Islet precursor cell (in vitro differentiated cells): ENCODE measurements around the gene NRDE2.
A peak's percentile ranks its signal among the peaks of the same experiment; 100 is the strongest.

Experiments
- DNase-seq: peaks from one replicate; pipeline ENCODE4 v3.0.0-alpha.2; 2018

NRDE2 gene

DNA sequence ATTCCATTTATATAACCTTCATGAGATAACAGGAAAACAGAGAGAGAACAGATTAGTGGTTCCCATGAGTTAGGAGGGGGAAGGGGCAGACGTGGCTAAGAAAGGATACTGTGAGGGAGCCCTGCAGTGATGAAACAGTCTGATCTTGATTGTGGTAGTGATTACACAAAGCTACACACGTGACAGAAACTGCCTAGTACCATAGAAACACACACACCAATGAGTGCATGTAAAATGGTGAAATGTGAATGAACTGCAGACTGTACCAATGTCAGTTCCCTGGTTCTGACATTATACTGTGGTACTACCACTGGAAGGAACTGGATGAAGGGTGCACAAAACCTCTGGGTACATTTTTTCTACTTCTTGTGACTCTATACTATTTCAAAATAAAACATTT is 36.9 kb downstream of the NRDE2 start:
- DNase-seq = no peak

DNA sequence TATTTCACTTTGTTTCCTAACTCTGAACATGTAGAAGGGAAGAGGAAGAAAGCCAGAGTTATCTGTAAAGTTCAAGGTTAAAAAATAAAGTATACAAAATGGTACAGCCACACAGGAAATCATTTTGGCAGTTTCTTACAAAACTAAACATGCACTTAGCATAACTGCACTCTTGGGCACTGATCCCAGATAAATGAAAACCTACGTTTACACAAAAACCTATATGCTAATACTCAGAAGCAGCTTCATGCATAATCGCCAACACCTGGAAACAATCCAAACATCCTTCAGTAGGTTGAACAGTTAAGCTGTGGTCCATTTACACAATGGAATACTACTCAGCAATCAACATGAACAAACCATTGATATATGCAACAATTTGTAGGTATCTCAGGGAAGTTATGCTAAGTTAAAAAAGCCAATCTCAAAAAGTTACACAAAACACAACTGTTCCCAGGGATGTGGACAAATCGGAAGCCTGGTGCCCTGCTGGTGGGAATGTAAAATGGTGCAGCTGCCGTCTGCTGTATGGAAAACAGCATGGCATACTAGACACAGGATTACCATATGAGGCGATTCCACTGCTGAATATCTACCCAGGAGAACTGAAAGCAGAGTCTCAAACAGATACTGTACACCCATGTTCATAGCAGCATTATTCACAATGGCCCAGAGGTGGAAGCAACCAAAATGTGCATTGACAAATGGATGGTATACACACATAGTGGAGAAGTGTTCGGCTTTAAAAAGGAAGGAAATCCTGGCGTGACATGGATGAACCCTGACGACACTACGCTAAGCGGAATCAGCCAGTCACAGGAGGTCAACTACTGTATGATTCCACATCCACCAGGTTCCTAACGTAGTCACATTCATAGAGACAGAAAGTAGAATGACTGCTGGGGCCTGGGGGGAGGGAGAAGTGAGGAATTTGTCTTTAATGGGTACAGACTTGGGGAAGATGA is 37.7 kb downstream of the NRDE2 start:
- DNase-seq = no peak

DNA sequence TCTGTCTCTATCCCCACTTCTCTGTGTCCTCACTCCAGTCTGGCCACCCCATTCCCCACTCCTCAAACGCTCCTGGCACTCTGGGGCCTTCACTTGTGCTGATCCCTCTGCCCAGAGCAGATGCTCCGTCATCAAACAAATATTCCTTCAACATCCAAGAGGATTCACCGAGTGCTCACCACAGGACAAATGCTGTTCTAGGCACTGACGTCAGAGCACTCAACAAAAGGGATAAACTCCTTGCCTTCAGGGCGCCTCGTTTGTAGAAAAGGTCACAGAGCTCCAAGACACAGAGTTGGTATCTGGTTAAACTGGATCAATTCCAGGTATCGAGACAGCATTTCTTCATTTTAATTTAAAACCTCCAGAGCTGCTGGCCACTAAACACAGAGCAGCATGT is 40.0 kb downstream of the NRDE2 start:
- DNase-seq = peak; percentile 68

DNA sequence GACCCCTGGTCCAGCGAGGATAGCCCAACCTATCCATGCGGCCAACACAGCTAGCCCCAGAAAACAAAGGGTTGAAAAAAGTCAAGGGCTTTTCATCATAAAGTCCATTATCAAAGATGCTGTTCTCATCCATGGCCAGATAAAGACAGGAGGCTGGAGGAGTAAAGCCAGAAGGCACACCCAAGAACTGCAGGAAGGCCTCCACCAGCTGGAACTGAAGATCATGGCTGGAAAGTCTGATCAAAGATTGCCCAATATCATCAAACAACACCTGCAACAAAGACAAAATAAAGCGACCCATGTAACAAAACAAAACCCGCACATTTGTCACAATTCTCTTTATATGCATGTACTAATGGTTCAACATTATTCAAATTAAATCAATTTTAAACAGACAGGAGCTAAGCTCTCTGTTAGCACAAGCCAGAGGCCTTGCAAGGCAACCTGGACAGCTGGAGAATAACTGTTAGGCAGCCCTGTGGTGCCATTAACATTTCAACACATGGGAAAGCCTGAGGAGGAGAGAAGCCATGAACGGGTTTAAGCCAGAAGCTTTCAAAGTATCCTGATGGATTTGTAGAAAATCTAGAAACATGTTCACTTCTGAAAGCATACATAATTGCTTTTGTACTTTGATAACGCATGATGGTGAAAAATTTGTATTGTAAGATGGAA is 41.3 kb downstream of the NRDE2 start:
- peak; percentile 12 for DNase-seq

DNA sequence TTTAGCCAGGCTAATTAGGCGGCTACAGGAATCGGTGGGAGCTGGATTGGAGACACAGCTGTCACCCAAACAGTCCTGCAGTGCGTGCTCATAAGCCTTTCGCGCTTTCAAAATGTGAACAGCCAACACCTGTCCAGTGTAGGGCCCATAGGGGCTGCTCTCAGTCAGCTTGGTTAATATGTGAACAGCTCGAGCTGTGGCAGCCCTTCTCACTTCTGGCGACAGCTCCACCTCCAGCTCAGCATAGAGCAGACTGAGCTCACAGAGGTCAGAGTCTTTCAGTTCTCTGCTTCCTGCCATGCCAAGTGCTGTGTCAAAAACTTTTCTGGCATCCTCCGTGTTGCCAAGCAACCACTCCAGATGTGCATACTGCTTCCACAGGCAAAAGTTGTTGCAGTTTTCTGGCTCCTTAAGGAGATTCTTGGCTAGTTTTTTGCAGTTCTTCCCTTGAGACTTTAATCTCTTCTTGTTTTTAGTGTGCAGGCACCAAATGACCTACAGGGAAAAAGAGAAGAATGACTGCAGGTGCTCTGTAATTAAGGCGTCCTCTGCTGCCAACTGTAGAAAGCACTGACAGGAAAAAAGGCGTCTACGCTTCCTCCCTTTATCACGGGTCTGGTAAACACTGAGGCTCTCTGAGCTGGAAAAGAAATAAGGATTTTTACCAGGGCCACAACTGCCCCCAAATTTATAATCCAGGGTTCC is 42.9 kb downstream of the NRDE2 start:
- DNase-seq = no peak

DNA sequence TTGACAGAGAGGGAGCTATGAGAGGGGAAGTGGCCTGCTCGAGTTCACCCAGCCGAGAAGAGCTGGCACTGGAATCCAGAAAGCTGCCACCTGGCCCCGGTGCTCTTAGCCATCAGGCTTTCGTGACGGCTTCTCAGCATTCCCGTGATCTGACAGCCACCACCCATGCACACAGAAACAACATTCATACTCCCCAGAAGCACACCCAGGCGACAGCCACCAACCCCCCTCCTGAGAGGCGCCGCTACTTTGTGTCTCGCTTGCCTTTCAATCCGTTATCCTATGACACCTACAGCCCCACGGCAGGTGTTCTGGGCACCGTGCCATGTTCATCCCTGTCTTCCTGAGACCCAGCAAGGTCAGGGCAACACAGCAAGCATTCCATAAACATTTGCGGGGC is 44.0 kb downstream of the NRDE2 start:
- DNase-seq = no peak

DNA sequence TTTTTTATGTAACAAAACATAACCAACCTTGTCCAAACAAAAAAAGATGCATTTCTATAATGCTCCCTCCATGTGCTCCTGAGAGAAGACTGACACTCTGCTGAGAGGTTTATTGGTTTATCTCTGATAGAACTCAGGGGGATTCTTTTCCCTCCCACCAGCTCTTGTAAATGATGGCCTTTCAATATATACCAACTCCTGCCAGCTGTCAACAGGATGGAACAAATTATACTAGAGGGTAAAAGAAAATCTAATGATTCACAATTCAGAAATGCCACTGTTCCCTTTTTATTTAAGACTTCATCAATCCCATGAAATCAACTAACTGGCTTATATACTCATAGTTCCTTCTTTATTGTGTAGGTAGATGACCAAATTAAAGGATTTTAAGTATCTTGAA is 50.0 kb downstream of the NRDE2 start:
- no peak for DNase-seq

DNA sequence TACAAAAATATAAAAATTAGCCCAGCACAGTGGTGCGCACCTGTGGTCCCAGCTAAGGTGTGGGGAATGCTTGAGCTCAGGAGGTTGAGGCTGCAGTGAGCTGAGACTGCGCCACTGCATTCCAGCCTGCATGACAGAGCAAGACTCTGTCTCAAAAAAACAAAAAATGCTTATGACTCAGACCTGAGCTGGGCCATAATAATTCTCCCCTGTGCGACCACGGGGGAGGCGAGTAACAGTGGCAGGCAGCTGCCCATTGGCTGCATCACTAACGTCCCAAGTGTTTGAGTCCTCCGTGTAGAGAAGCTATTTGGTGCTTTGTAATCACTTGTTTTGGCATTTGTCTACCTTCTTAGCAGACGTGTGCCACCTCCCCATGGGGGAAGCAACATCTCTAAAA is 50.5 kb downstream of the NRDE2 start:
- peak; percentile 87 for DNase-seq

DNA sequence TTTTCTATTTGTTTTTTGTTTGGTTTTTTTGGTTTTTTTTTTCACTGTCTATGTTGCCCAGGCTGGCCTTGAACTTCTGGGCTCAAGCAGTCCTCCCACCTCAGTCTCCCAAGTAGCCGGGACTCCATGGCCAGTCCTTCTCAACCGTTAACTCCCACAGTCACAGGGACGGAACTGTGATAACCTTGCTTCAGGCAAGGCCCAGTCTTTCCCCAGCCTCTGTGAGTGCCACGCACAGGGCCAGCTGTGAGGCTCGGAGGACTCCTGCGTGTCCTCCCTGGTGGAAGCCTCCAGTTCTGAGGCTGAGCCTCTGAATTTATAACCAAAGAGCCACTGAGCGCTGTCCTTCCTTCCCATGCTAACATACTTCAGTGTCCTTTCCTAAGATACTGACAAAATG is 51.6 kb downstream of the NRDE2 start:
- DNase-seq = no peak

DNA sequence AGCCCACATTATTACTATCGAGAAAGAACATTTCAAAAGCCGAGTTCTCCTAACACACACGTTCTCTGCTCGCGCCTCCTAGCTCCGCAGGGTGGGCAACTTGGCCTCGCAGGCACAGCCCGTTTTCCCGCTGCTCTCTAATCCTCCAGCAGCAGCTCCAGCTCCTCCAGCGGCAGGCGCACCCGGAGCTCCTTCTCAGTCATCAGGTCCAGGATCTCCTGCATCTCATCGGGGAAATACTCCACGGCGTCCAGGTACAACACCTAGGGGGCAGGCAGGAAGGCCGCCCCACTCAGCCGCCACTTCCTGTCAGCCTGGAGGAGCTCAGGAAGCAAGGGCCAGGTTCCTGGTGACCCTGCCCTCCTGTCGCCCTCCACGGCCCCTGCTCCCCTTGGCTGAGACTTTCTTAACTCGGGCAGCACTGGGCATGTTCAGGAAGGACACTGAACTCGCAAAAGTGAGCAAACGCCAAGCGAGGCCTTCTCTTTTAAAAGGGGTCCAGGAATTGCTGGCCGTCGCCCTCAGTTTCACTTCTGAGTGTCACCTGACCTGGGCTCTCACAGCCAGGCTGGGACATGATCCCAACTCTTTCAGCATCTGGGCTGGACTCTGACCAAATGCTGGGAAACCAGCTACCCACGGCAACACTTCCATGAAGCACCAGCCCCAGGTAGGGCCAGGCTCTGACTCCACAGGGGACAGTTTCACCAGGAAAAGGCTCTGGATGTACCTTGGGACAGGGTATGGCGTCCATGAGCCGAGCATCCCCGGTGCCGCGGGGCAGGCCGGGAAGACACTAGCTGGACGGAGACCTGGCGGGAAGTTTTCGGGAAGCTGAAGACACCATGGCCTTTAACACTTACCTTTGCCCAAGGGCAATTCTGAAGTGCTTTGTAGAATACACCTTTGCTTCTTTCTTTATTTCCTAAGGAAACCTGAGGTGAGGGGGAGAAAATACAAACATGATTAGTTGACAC is 53.3 kb downstream of the NRDE2 start:
- DNase-seq = no peak

DNA sequence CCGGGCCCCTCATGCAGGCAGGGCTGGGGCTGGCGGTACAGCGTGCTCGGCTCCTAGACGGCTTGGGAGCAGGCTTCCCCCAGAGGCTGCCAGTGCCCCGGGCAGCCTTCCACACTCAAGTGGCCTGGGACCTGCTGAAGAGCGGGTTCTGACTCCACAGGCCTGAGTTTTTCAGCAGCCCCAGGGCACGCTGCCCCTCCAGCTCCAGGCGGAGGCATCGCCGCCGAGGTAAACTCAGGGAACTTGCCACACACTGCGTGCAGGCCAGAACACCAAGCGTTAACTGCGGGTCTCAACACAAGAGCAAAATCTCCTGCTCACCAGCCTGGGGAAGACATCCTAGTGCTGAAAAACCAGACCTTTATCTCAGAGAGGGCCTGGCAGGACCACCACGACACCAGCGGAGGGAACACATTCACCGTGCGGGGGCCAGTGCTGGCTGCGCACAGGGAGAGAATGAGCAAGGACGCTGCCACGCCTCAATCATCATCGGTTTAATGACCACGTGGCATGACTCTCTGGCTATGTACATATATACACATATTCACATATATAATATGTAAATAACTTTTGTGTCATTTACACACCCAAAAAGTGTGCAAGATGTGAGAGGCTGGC is 54.1 kb downstream of the NRDE2 start:
- no peak for DNase-seq

DNA sequence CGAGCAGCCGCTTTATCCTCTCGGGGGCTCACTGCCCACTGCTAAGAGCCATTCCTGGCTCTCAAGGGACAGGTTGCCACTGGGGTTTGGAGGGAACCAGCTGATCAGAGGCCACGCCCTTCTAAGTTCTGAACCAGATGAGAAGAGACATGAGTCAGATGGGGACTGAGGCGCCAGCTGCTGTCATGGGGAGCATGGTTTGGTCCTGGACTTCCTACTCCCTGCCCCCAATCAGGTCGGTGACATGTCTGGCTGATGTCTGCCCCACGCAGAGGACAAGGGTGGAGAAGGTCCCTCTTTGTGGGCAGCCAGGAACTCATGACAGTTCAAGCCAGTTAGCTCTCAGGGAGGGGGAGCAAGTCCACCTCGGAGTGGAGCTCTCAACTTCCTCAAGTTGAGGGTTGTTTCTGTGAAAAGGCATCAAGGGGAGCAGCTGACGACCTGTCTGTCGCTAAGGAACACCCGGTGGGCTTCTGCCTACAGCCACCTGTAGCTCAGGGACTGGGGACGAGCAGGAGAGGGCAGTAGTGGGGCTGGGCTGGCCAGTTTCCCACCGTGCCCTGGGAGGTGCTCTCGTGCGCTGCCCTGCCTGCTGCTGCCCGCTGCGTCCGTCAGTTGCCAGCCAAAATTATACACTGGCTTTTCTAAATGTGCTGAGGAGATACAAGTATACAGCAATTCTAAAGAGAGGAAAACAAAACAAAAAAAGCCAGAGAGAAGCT is 54.9 kb downstream of the NRDE2 start:
- no peak for DNase-seq

DNA sequence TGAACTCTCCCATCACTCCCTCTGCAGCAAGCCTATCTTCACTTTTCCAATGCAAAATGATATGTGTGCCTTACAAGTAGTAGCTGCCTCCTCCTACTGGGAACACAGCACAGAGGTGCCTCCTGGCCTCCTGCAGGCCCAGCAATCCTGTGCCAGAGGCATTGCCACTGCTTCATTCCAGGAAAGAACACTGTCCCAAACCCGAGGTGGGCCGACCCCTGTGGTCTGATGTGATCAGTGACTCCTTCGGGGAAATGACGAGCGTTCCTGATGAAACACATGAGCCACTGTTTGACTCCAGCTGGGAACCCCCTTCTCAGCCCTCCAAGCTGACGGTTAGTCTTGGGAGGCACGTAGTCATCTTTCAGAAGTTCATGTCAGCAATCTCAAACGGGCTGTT is 55.9 kb downstream of the NRDE2 start:
- DNase-seq = no peak

DNA sequence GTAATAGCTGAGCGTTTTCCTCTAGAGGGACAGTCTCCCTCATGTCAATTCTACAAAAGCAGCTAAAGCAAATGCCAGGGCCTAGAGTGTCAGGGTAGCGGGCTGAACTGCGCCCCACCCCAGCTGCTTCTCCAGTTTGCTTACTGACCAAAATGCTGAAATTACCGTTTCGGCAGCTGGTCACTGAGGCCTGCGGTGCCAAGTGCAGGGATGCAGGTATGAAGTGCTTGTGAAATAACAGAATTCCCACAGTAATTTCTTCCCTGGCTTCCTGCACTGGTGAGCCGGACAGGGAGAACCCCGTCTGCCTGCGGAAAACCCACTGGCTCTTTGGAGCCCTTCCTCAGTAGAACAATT is 56.3 kb downstream of the NRDE2 start:
- no peak for DNase-seq

DNA sequence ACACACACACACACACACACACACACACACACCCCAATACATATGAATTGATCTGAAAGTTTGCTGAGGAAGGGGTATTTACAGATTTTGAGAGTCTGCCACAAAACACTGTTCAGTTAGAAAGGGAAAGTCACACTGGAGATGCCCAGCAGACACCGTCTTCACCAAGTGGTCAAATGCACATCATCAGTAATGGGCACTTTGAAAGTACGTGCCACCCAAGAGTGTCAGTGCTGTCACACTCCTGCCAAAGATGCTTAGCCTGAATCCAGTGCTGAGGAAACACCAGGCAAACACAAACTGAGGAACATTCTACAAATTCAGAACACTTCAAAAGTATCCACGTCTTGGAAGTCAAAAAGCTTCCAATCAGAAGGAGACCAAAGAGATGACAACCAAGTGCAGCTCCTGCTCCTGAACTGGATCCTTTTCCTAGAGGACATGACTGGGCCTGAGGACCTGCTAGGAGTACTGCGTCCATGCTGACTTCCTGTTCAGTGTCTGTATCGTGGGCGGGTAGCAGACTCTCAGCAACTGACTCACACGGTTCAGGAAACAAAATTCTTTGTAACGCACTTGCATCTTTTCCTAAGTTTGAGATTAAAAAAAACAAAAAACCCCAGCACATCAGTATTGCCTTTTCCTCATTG is 56.8 kb downstream of the NRDE2 start:
- DNase-seq = peak; percentile 38

DNA sequence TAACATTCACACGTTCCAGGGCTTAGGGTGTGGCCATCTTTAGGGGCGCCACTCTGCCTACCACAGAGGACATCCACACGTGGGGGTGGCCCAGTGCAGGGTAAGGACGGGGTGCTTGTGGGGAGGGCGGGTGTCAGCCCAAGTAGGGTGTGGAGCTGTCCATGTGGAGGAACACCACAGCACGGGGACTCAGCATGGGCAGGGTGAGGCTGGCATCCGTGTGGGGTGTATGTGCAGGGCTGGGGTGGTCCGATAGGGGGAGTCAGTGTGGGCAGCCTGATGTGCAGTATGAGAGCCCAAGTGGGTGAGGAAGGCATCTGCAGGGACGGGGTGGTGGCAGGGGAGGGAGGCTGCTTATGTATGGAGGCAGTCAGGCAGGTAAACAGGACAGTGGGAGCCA is 57.7 kb downstream of the NRDE2 start:
- peak; percentile 58 for DNase-seq

DNA sequence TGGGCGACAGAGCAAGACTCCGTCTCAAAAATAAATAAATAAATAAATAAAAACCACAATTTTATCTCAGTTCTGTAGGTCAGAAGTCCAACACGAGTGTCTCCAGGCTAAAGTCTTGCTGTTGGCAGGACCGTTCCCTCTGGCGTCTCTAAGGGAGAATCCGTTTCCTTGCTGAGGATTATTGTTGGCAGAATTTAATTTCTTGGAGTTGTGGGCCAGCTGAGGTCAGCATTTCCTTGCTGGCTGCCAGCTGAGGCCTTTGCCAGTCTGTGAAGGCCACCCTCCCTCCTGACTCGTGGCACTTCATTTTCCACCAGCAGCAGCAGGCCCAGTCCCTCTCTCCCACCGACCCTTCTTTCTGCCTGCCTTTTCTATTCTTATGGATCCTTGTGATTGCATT is 58.2 kb downstream of the NRDE2 start:
- DNase-seq = peak; percentile 24

DNA sequence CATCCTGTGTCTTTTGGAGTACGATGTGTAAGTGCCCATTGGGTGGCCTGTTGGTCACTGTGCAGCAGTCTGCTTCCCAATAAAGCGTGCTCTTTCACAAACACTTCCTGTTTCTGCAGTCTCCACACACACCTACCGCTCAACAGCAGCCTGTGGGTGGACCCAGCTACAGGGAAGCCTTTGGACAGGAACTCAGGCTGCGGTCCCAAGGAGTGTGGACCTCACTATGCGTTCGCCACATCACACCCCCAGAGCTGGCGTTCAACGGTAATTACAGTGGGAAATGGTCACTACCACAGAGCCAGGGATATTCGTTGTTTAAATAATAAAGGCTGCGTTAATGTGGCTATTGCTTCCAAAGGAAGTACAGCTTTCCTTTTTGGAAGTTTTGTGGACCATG is 59.2 kb downstream of the NRDE2 start:
- peak; percentile 16 for DNase-seq

DNA sequence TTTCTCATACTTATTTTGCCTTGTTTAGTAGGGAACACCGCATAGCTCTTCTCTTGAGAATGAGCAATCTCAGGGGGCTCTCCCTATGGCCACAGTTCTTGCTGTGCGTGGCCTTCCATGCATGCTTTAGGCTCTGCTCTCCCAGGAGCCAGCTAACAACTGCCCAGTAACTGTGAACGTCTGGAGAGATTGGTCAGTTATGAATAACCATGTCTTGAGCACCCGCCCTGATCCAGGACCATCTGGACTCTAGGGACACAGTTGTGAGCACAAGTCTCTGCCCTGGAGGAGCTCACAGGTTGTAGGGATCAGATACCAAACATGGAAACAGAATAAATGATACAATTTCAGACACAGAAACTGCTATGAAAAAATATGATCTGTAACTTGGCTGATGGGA is 63.3 kb downstream of the NRDE2 start:
- DNase-seq = peak; percentile 24

DNA sequence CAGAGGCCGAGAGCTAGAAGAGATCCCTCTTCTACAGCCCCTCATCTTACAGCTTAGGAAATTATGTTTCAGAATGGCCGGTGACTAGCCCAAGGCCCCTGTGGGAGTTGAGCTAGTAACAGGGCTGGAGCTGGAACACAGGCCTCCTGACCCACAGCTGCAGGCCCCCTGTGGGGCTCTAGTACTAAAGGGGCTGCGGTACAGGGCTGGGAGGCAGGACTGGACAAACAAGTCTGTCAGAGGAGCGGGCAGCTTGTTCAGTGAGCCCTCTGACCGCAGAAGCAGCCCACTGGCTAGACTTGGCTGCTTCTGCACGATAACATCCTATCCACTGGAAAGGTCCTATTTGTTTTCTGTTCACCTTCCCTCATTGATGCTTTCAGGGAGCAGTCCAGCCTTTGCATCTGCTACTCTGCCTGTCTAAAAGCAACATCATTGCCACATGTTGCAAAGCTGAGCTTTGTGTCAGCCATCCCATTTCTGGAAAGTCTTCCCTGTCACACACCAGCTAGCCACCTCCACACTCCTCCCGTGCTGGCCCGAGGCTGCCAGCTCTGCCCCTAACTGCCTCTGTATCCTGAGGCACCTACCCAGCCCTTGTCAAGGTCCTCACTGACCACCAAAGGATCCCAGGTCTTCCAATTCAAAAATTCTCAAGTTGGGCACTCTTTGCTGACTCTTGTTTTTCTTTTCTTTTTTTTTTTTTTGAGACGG is 65.1 kb downstream of the NRDE2 start:
- peak; percentile 46 for DNase-seq
